SW480 (cell line): ENCODE measurements around the gene NCAPD2.
"Not testable (repeated sequence)": the region's sequence is repeated elsewhere in the genome, so short reads cannot be mapped to it uniquely, and the experiment has no call there.

ENCODE experiments used
- DNase-seq: peaks from one replicate; pipeline ENCODE4 v3.0.0-alpha.2; 2016; ENCODE audit warnings: low spot score

The NCAPD2 gene

DNA sequence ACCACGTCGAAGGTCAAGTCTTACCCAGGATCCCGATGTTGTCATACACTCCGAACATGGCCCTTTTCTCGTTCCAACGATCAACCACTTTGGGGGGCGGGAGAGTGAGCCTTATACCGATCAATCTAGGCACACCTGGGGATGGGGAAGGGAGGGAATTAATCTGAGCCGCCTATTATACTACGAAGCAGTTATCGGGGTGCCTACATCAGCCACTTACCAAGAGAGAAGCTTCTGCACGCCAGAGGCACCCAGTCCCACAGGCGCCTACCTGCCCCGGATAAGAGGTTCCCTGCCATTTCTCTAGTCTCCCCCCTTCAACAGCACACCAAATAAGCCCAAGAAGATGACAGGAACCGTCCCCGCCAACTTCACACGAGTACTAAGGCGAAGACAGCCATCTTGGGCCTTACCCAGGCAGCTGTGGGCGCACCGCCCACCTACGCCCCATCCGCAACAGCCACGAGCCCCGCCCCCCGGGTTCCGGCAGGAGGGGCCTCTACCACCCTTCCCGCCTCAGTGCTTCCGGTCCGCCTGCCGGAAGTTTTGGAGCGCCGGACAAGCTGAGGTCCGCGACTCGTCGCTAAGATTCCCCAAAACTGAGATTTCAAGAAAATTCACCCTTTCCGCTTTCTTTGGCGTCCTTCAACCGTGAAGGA, 935 bp upstream of the NCAPD2 start, which contains the start of gene MRPL51:
Gene MRPL51, minus strand, starts transcription at position 425 of the 659 bp plus-strand sequence. Its CDS starts 126 bp downstream, at position 299.
- peak; percentile 97 for DNase-seq

DNA sequence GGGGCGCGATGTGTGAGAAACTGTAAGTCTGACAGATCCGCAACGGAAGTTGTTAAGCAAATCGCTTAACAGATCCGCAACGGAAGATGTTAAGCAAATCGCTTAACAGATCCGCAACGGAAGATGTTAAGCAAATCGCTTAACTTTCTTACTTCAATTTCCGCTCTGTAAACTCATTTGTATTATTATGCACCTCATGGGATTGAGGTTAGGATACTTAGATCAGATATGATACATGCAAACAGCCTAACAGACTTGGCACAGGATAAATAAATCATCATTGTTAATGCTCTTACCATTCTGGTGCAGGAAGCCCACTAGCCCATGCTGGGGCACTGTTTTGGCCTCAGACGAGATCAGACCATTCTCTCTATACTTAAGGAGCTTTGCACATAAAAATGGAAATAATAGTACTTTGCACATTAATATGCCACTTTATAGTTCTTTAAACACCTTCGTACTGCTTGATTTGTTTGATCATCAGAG, 399 bp downstream of the NCAPD2 start:
- DNase-seq: peak; percentile 49

DNA sequence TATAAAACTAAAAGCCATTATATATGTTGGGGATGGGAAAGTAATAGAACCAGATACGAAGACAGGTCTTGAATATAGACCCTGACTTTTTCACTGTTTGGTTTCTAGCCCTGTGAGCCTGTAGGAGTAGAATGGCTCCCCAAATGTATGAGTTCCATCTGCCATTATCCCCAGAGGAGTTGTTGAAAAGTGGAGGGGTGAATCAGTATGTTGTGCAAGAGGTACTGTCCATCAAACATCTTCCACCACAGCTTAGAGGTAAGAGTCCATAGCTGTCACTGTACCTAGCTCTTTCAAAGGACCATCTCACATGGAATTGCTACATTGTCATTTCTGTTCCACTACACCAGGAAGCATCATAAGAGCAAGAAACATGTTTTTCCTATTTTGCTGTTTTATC, 1.1 kb downstream of the NCAPD2 start:
- DNase-seq: no peak

DNA sequence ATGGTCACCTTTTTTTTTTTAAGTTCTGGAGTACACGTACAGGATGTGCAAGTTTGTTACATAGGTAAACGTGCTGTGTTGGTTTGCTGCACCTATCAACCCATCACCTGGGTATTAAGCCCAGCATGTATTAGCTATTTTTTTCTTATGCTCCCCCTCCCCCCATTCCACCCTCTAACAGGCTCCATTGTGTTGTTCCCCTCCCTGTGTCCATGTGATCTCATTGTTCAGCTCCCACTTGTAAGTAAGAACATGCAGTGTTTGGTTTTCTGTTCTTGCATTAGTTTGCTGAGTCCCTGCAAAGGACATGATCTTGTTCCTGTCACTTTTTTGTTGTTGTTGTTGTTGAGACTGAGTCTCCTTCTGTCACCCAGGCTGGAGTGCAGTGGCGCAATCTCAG, 3.4 kb downstream of the NCAPD2 start:
- DNase-seq: not testable (repeated sequence)

DNA sequence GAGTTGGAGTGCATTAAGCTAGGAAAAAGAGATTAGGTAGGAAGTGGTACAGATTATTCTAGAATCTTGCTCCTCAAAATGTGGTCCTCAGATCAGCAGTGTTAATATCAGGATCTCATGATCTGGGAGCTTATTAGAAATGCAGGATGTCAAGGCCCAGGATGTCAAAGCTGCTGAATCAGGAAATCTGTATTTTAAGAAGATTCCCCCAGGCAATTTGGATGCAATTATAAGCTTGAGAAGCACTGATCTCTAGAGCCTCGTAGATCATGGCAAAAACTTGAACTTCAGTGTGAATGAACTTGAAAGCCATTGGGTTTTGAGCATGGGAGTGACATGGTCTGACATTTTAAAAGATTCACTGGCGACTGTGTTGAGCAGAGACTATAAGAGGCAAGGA, 6.6 kb downstream of the NCAPD2 start:
- no peak for DNase-seq

DNA sequence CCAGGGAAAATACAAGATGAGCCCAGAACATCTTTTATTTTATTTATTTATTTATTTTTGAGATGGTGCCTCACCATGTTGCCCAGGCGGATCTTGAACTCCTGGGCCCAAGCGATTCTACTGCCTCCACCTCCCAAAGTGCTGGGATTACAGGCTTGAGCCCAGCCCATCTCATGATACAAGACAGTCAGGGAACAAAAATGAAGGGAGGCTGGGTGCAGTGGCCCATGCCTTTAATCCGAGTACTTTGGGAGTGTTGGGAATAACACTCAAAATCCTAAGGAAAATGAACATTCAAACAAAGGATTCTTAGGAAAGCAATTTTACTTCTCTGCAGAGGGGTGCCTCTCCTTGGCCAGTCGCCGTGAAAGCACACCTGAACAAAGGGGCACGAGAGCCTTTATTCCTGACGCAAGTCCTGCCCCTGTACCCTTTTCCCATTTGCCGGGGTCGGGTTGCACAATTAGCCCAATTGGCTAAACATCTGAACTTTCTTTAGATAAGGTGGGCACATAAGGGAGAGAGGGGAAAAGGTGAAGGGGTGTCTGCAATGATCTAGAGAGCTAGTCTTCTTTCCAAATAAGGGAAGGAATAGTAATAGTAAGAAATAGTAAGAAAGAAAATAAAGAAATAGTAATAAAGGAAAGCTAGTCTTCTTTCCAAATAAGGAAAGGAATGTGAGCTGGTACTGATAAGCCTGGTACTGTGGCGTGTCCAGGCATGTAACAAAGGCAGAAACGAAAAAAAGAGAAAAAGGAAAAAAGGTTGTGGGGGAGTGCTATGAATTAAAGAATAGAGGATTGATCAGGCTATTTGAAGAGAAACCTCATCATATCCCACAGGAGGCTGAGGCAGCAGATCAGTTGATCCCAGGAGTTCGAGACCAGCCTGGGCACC, 13.4 kb downstream of the NCAPD2 start:
- no peak for DNase-seq

DNA sequence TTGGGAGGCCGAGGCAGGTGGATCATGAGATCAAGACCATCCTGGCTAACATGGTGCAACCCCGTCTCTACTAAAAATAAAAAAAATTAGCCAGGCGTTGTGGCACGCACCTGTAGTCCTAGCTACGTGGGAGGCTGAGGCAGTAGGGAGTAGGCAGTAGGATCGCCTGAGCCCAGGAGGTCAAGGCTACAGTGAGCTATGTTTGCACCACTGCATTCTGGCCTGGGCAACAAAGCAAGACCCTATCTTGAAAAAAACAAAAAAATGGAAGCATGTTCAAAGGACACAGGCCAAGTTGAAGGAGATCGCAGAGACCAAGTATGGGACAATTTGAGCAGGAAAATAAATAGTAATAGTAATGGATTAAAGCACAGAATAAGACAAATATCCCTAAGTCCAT, 14.2 kb downstream of the NCAPD2 start:
- DNase-seq: no peak

DNA sequence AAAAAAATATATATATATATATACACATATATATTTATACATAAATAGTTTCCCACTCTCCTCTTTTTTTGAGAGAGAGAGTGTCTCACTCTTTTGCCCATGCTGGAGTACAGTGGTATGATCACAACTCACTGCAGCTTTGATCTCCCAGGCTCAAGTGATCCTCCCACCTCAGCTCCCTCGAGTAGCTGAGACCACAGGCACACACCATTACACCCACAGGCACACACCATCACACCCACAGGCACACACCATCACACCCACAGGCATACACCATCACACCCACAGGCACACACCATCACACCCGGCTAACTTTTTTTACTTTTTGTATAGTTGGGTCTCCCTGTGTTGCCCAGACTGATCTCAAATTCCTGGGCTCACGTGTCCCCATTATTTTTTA, 26.3 kb downstream of the NCAPD2 start:
- no peak for DNase-seq

DNA sequence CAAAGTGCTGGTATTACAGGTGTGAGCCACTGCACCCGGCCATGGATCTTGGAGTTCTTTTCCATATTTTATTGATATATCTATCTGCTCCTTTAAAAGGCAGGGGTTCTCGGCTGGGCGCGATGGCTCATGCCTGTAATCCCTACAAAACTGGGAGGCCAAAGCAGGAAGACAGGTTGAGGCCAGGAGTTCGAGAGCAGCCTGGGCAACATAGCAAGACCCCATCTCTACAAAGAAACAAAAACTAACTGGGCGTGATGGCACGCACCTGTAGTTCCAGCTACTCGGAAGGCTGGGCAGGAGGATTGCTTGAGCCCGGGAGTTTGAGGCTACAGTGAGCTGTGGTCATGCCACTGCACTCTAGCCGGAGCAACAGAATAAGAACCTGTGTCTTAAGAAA, 28.3 kb downstream of the NCAPD2 start:
- DNase-seq: no peak

DNA sequence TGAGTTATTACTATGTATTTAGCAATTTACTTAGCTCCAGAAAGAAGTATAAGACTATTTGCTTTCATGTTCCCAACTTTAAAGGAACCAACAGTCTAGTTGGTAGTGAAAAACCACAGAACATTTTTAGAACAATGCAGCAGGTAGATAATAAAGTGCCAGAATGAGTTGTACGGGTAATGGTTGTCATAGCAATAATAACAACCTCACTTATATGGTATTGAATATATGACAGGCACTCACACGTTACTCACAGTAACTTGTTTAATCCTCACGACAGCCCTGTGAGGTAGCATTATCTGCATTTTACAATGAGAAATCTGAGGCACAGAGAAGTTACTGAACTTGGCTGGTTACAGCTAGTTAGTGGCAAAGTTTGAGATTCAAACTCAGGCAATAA, 29.8 kb downstream of the NCAPD2 start:
- no peak for DNase-seq

DNA sequence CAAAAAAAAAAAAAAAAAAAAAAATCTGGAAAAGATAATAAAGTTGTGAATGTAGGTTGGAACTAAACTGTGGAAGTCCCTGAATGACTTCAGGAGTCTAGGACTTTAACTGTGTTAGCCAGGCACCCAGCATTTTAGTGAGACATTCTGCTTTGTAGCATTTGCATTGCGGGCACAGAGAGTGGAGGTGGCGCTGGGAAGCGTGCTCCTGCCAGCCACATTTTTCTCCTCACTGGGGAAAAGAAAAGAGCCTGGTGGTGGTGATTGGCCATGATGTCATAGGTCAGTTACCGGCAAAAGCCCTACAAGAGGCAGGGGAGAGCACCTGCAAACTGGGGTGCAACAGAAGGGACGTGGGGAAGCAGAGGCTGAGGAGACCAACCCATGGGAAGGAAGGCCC, 30.7 kb downstream of the NCAPD2 start:
- no peak for DNase-seq

DNA sequence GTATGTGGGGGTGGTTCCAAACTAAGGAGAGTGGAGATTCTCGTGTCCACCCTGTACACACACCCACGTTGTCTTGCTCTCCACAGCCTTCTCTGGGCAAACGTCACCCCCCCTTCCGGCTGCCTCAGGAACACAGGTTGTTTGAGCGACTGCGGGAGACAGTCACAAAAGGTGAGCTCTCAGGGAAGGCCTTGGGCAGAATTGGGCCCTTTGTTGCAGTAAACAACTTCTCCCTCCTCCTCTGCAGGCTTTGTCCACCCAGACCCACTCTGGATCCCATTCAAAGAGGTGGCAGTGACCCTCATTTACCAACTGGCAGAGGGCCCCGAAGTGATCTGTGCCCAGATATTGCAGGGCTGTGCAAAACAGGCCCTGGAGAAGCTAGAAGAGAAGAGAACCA, 32.3 kb downstream of the NCAPD2 start:
- no peak for DNase-seq

DNA sequence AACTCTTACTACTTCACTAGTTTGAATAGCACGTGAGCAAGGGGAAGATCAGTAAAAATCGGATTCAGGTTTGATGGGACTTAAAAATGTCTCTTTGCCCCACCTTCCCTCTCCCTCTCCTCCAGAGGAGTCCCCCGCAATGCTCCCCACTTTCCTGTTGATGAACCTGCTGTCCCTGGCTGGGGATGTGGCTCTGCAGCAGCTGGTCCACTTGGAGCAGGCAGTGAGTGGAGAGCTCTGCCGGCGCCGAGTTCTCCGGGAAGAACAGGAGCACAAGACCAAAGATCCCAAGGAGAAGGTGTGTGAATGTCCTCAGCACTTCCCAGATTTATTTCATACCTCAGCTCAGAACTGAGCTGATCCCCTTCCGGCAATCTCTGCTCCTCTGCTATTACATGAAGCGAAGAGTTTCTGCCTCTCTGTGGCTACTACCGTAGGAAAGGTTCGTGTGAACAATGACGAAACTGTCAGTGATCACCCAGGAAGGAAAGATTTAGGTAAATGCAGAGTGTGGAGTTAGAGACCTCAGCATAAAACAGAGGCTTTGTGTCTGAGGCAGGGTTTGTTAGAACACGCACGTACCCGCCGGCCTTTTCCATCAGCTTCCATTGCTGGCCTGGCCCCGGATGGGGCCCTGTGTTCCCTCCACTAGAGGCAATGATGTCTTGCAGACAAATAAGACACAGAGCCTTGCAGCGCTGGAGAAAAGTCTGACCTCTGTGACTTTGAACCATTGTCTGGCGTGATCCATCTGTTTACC, 33.0 kb downstream of the NCAPD2 start:
- no peak for DNase-seq

DNA sequence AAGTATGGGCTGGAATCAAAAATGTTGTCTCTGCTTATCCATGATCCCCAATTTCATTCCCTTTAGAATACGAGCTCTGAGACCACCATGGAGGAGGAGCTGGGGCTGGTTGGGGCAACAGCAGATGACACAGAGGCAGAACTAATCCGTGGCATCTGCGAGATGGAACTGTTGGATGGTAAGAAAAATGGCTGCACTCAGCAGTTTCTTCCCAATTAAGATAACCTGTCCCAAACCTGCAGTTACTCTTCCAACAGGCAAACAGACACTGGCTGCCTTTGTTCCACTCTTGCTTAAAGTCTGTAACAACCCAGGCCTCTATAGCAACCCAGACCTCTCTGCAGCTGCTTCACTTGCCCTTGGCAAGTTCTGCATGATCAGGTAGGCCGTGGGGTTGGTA, 33.8 kb downstream of the NCAPD2 start:
- DNase-seq: no peak

DNA sequence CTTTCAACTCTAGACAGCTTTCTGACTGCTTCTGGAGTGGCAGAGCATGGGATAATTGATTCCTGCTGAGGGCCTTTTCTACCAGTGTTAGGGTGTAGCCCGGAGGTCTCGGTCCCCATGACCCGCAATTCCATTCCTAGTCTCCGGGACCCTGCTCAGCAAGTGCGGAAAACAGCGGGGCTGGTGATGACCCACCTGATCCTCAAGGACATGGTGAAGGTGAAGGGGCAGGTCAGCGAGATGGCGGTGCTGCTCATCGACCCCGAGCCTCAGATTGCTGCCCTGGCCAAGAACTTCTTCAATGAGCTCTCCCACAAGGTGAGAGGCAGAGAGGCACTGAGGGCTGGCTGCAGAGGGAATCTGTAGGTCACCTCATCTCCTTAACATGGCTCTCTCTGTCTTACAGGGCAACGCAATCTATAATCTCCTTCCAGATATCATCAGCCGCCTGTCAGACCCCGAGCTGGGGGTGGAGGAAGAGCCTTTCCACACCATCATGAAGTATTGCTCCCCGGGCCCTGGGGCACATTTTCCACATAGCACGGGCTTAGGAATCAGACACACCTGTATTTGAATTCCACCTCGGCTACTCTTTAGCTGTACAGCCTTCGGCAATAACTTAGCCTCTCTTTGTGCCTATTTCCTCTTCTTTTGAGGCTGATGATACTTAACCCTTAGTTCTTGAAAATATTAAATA, 34.8 kb downstream of the NCAPD2 start:
- no peak for DNase-seq

DNA sequence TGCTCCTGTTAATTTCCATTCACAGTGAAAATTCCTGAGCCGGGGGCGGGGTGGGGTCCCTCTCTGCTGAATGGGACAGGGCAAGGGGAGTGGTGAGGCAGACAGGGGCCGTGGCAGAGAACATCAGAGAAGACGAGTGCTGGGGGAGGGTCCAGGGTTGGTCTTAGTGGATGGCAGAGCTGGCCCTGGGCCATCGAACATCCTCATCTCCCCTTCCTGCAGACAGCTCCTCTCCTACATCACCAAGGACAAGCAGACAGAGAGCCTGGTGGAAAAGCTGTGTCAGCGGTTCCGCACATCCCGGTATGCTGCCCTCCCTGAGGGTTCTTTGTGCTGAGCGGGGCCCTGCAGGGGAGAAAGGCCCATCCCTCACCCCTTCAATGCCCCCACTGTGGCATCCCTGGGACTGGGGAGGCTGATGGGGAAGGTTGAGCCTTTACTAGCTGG, 35.4 kb downstream of the NCAPD2 start:
- DNase-seq: no peak

DNA sequence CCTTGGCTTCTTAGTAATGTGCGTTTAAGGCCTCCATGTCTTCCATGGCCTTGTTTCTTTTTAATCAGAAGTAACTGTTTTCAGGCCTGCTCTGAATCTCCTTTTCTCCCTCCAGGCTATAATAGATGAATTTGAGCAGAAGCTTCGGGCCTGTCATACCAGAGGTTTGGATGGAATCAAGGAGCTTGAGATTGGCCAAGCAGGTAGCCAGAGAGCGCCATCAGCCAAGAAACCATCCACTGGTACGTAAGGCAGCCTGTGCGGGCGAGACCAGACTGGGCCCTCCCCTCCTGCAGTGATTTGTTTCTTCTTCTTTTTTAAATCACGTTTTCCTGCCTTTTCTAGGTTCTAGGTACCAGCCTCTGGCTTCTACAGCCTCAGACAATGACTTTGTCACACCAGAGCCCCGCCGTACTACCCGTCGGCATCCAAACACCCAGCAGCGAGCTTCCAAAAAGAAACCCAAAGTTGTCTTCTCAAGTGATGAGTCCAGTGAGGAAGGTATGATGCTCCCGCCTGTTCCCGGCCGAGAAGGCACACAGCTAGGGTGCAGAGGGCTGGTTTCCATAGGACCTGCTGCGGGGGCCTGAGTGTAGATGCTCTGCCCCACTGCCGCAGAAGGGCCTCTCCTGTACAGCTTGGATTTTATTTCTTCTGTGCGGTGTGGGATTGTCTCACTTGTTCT, 36.8 kb downstream of the NCAPD2 start:
- DNase-seq: no peak

DNA sequence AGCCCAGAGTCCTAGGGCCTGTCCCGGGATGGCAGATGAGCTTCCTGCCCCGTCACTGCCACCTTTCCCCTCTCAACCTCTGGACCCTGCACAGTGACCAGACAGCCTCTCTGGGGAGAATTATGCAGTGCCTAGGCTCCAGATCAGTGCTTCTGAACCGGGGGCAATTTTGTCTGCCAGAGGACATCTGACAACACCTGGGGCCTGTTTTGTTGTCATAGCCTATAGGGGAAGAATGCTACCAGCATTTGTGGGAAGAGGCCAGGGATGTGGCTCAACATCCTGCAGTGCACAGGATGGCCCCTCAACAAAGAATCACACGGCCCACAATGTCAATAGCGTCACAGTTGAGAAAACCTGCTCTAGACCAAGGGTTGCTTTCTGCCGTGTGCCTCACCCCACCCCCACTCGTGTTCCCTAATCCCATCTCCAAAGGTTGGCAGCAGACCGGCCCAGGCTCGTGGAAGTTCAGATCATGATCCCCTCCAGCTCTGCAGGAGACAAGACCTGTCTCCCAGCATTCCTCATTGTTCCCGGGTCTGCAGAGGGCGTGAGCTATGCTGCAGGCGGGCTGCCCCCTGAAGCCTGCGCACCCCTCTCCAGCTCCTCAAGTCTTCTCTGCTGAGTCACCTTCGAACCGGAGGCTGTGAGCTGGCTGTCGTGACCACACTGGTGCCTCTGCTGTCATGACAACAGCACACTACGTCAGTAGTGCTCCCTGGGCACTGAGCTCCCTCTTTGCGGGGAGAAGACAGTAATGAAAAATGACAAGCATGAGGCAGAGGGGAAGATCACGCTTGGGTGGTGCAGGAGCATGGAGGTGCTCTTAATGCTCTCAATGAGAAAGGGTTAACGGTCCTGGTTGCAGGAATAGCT, 38.4 kb downstream of the NCAPD2 start:
- peak; percentile 95 for DNase-seq

DNA sequence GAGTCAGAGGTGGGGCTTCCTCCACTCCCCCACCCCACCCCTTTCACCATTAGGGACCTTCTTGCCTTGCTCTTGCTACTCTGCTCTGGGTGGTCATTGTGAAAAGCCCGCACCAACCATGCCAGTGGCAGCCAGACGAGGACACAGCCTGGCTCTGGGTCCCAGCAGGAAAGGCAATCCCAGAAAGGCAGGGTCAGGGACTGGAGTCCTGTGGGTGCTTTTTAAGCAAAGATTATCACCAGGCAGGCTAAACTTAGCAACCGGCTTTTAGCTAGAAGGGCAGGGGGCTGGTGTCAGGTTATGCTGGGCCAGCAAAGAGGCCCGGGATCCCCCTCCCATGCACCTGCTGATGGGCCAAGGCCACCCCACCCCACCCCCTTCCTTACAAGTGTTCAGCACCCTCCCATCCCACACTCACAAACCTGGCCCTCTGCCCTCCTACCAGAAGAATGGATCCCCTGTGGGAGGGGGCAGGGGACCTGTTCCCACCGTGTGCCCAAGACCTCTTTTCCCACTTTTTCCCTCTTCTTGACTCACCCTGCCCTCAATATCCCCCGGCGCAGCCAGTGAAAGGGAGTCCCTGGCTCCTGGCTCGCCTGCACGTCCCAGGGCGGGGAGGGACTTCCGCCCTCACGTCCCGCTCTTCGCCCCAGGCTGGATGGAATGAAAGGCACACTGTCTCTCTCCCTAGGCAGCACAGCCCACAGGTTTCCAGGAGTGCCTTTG, 39.2 kb downstream of the NCAPD2 start:
- peak; percentile 92 for DNase-seq

DNA sequence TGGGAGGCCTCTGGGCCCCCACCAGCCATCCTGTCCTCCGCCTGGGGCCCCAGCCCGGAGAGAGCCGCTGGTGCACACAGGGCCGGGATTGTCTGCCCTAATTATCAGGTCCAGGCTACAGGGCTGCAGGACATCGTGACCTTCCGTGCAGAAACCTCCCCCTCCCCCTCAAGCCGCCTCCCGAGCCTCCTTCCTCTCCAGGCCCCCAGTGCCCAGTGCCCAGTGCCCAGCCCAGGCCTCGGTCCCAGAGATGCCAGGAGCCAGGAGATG, 39.7 kb downstream of the NCAPD2 start:
- no peak for DNase-seq
